ENCODE results near the gene CYP26B1. TPM values are rescaled to one million over a fixed set of nuclear protein-coding genes. Genes with fewer than 3 reads are reported as not detected.

The CYP26B1 gene
- total RNA-seq, 1 donor from 2014 or later, result 0.17 TPM

- H3K4me3 ChIP-seq (ENCODE audit: low read depth, low read length), result no peak overlapping the region
- no peak for TF ChIP-seq CTCF (conservative IDR thresholded peaks at IDR 0.05; ENCODE audit: low read depth, low read length)
- no peak for DNase-seq (ENCODE audit: low read depth)
Measured at GRCh38 chr2:72130659-72131360, 16.9 kb downstream of the CYP26B1 start.

GRCh38 chr2:72129681-72130340, 17.9 kb downstream of the CYP26B1 start:
- H3K4me3 ChIP-seq (ENCODE audit: low read depth, low read length), result no peak overlapping the region
- no peak for TF ChIP-seq CTCF (conservative IDR thresholded peaks at IDR 0.05; ENCODE audit: low read depth, low read length)
- no peak for DNase-seq (ENCODE audit: low read depth)

- TF ChIP-seq CTCF (conservative IDR thresholded peaks at IDR 0.05; ENCODE audit: low read depth, low read length), result no peak
- no peak overlapping the region for H3K4me3 ChIP-seq (ENCODE audit: low read depth, low read length)
- no peak for DNase-seq (ENCODE audit: low read depth)
Measured at GRCh38 chr2:72128843-72129227, 18.8 kb downstream of the CYP26B1 start.

GRCh38 chr2:72128059-72128842, 19.4 kb downstream of the CYP26B1 start:
- no peak for DNase-seq (ENCODE audit: low read depth)
- no peak for TF ChIP-seq CTCF (conservative IDR thresholded peaks at IDR 0.05; ENCODE audit: low read depth, low read length)
- H3K4me3 ChIP-seq (ENCODE audit: low read depth, low read length), result no peak overlapping the region

- no peak for DNase-seq (ENCODE audit: low read depth)
- no peak overlapping the region for H3K4me3 ChIP-seq (ENCODE audit: low read depth, low read length)
- no peak for TF ChIP-seq CTCF (conservative IDR thresholded peaks at IDR 0.05; ENCODE audit: low read depth, low read length)
Measured at GRCh38 chr2:72127401-72128058, 20.1 kb downstream of the CYP26B1 start.

- no peak for TF ChIP-seq CTCF (conservative IDR thresholded peaks at IDR 0.05; ENCODE audit: low read depth, low read length)
- no peak for DNase-seq (ENCODE audit: low read depth)
- no peak overlapping the region for H3K4me3 ChIP-seq (ENCODE audit: low read depth, low read length)
Measured at GRCh38 chr2:72126186-72127100, 21.2 kb downstream of the CYP26B1 start.
